HepG2 (cell line): Measurements from ENCODE around the gene HDLBP. TPM values are rescaled to one million over a fixed set of nuclear protein-coding genes. Genes with fewer than 3 reads are reported as not detected.

ENCODE experiments used
- ATAC-seq: fragments of 200-7000 bp; cut with Tn5 transposase; 3 replicates; pipeline ENCODE4 v1.9.1; 2020; ENCODE audit warnings: mild to moderate bottlenecking, moderate library complexity
- BruUV-seq: library from RNA; stranded (reverse); fragments of 400-500 nt; replicated peaks from 2 replicates; lab custom pipeline; 2021; lab: Mats Ljungman, UMichigan
- CTCF ChIA-PET: fragments of 300-600 bp; formaldehyde crosslinking; extraction: SDS; loops from one replicate; lab custom pipeline; 2021; ENCODE audit warnings: low total read pairs, inconsistent platforms, low intra/inter-chr PET ratio; lab: Yijun Ruan, JAX
- POLR2A ChIA-PET: fragments of 350-600 bp; sonication (Branson Sonifier 250); formaldehyde crosslinking; loops from one replicate; lab custom pipeline; 2020; ENCODE audit warnings: antibody characterized with exemption, inconsistent platforms; lab: Yijun Ruan, JAX
- DNase-seq: peaks from one replicate; pipeline ENCODE4 v3.0.0-alpha.2; 2015; ENCODE audit warnings: low spot score
- FAIRE-seq: peaks from 3 replicates; lab custom pipeline; 2011; peaks lifted over from hg19 to GRCh38; lab: Jason Lieb, UNC
- H2AFZ ChIP-seq: one replicate; pipeline ENCODE4 v1.6.1; 2011; ENCODE audit warnings: low read length, inconsistent platforms
- H3K27ac ChIP-seq: fragments of 300-600 bp; 3 replicates; pipeline ENCODE4 v1.8.0; 2011; ENCODE audit warnings: mixed run types, mild to moderate bottlenecking, mixed read lengths, low read length, inconsistent platforms; ENCODE audit not compliant: insufficient read depth; ENCODE audit errors: extremely low read length
- H3K27me3 ChIP-seq, 2 experiments: fragments of 200-600 bp in 1 of 2; 2 replicates in 1 of 2; 3 replicates in 1 of 2; pipeline versions ENCODE4 v1.6.0 to v1.8.0; 2011; ENCODE audit warnings: low read length in 2 of 2, mild to moderate bottlenecking in 2 of 2, moderate library complexity in 2 of 2, inconsistent platforms in 1 of 2; ENCODE audit not compliant: insufficient read depth in 2 of 2, control insufficient read depth in 1 of 2
- H3K36me3 ChIP-seq, 2 experiments: fragments of 200-600 bp in 1 of 2; replicated peaks in 1 of 2; 2 replicates in 1 of 2; 3 replicates in 1 of 2; pipeline versions ENCODE4 v1.5.1 to v1.8.0; 2011; ENCODE audit warnings: low read length in 2 of 2, inconsistent platforms in 1 of 2; ENCODE audit not compliant: insufficient read depth in 2 of 2, control insufficient read depth in 1 of 2
- H3K4me1 ChIP-seq: 2 replicates; pipeline ENCODE4 v1.5.1; 2012; ENCODE audit warnings: low read length, inconsistent platforms; ENCODE audit not compliant: insufficient read depth
- H3K4me2 ChIP-seq: 2 replicates; pipeline ENCODE4 v1.6.0; 2011; ENCODE audit warnings: low read depth, low read length, inconsistent platforms
- H3K4me3 ChIP-seq, 3 experiments: fragments of 200-600 bp in 1 of 3; sonication (generic), shearing (Covaris generic) in 1 of 3; replicated peaks in 1 of 3; 2 replicates each; pipeline ENCODE4 v1.5.1; 2011 to 2016; ENCODE audit warnings: low read length in 3 of 3, inconsistent platforms in 2 of 3, low read depth in 2 of 3, mild to moderate bottlenecking in 2 of 3, control low read depth in 1 of 3, mixed read lengths in 1 of 3; ENCODE audit not compliant: insufficient read depth in 1 of 3
- H3K79me2 ChIP-seq: one replicate; pipeline ENCODE4 v1.6.1; 2011; ENCODE audit warnings: low read length, inconsistent platforms; ENCODE audit not compliant: insufficient read depth
- H3K9ac ChIP-seq: 2 replicates; pipeline ENCODE4 v1.6.0; 2011; ENCODE audit warnings: mild to moderate bottlenecking, low read depth, low read length, inconsistent platforms; ENCODE audit not compliant: insufficient read depth
- H3K9me3 ChIP-seq: 2 replicates; pipeline ENCODE4 v1.5.1; 2012; ENCODE audit warnings: mild to moderate bottlenecking, low read length
- H4K20me1 ChIP-seq: 2 replicates; pipeline ENCODE4 v1.6.0; 2011; ENCODE audit warnings: inconsistent platforms, mild to moderate bottlenecking, low read length, moderate library complexity; ENCODE audit not compliant: insufficient read depth
- CREB1 ChIP-seq, 2 experiments: fragments of 450-650 bp in 1 of 2; IDR thresholded peaks; 2 replicates each; pipeline ENCODE4 v1.6.1; 2016 to 2017; ENCODE audit warnings: control low read depth in 1 of 2, mild to moderate bottlenecking in 1 of 2, missing compliant biosample characterization in 1 of 2, missing genetic modification characterization in 1 of 2
- FIP1L1 ChIP-seq: fragments of 200-400 bp; formaldehyde crosslinking; IDR thresholded peaks from 2 replicates; pipeline ENCODE4 v1.6.1; 2018; ENCODE audit warnings: low read depth, mild to moderate bottlenecking, low read length, moderate library complexity, borderline replicate concordance; ENCODE audit not compliant: insufficient read depth
- GFI1 ChIP-seq: sonication (generic); formaldehyde crosslinking; IDR thresholded peaks from 2 replicates; pipeline ENCODE4 v1.5.0; 2020; ENCODE audit warnings: missing genetic modification reagents, mild to moderate bottlenecking, borderline replicate concordance
- KLF15 ChIP-seq: sonication (generic); formaldehyde crosslinking; IDR thresholded peaks from 2 replicates; pipeline ENCODE4 v1.8.1; 2023; ENCODE audit warnings: borderline replicate concordance, mild to moderate bottlenecking, inconsistent platforms, missing genetic modification reagents, mixed read lengths
- MAFF ChIP-seq: IDR thresholded peaks from 2 replicates; pipeline ENCODE4 v1.6.1; 2011; ENCODE audit warnings: low read depth, low read length, improper control_type of control experiment
- MAFK ChIP-seq, 2 experiments: IDR thresholded peaks in 1 of 2; conservative IDR thresholded peaks in 1 of 2; 2 replicates each; pipeline ENCODE4 v1.6.1; 2011; ENCODE audit warnings: improper control_type of control experiment in 2 of 2, low read length in 2 of 2
- NONO ChIP-seq, 2 experiments: fragments of 450-650 bp in 1 of 2; sonication (generic) in 1 of 2; formaldehyde crosslinking in 1 of 2; IDR thresholded peaks in 1 of 2; conservative IDR thresholded peaks in 1 of 2; 2 replicates each; pipeline versions ENCODE4 v1.6.1 to v1.8.0; 2017 to 2022; ENCODE audit warnings: mild to moderate bottlenecking in 1 of 2, missing genetic modification reagents in 1 of 2, moderate library complexity in 1 of 2
- ZNF274 ChIP-seq: sonication (generic); formaldehyde crosslinking; IDR thresholded peaks from 2 replicates; pipeline ENCODE4 v1.5.1; 2020; ENCODE audit warnings: mild to moderate bottlenecking, missing genetic modification reagents
- ZNF296 ChIP-seq: sonication (generic); formaldehyde crosslinking; conservative IDR thresholded peaks from 2 replicates; pipeline ENCODE4 v1.5.0; 2020; ENCODE audit warnings: mild to moderate bottlenecking, missing genetic modification reagents
- ZNF329 ChIP-seq: sonication (generic); formaldehyde crosslinking; IDR thresholded peaks from 2 replicates; pipeline ENCODE4 v1.9.0; 2021; ENCODE audit warnings: low read depth, mild to moderate bottlenecking, missing genetic modification reagents
- ZNF703 ChIP-seq: sonication (generic); formaldehyde crosslinking; IDR thresholded peaks from 2 replicates; pipeline ENCODE4 v1.5.1; 2020; ENCODE audit warnings: missing genetic modification reagents, mild to moderate bottlenecking, moderate library complexity, borderline replicate concordance
- WGBS: methylation state at CpG from one replicate; pipeline ENCODE4 v1.1.6; 2017; ENCODE audit warnings: low lambda C conversion rate; 5-methylcytosine and 5-hydroxymethylcytosine counted together
- in situ Hi-C: cut with HindIII; loops from 2 replicates; pipeline ENCODE4 v1.10.0; 2017; ENCODE audit warnings: low pct_unique_long_range_greater_than_20kb; ENCODE audit not compliant: extremely low pct_ligation_motif_present
- intact Hi-C: fragments of 100-400 bp; cut with micrococcal nuclease; formaldehyde crosslinking; loops from one replicate; pipeline ENCODE4 v1.10.0; 2022; ENCODE audit not compliant: unreplicated experiment
- polyA plus RNA-seq, 8 experiments: library from polyadenylated mRNA; depleted of rRNA in 3 of 8; stranded (reverse) in 7 of 8; unstranded in 1 of 8; fragments of >200 nt; fragmentation: Illumina TruSeq in 4 of 8; extraction: Trizol in 4 of 8; gene quantifications; 2 replicates each; pipeline versions ENCODE4 v1.2.1 to v1.2.3, GENCODE V29; 2011 to 2016; ENCODE audit warnings: low read depth in 4 of 8, missing spikeins in 1 of 8, mixed read lengths in 1 of 8; ENCODE audit not compliant: insufficient read depth in 1 of 8
- total RNA-seq, 5 experiments: library from RNA; depleted of rRNA; stranded (reverse); fragments of >200 nt; fragmentation: Illumina TruSeq; extraction: Trizol; gene quantifications; 2 replicates each; pipeline ENCODE4 v1.2.3, GENCODE V29; 2016; ENCODE audit warnings: low read depth in 1 of 5
- TF ChIP-seq, protein P1 (sequence below): sonication (generic); formaldehyde crosslinking; IDR thresholded peaks from 2 replicates; pipeline ENCODE4 v1.5.0; 2020; ENCODE audit warnings: mild to moderate bottlenecking, missing genetic modification reagents
- TF ChIP-seq, protein P2 (sequence below): sonication (generic); formaldehyde crosslinking; IDR thresholded peaks from 2 replicates; pipeline ENCODE4 v1.8.1; 2022; ENCODE audit warnings: low read depth, mild to moderate bottlenecking, missing genetic modification reagents
- TF ChIP-seq, protein P3 (sequence below): sonication (generic); formaldehyde crosslinking; IDR thresholded peaks from 2 replicates; pipeline ENCODE4 v1.4.0; 2020; ENCODE audit warnings: missing genetic modification reagents

The HDLBP gene
- total and polyA plus RNA-seq, 2 of the 13 experiments (the other 11 are each of a cell fraction or from before 2014, with no cell fraction given), result 464 to 707 TPM

DNA sequence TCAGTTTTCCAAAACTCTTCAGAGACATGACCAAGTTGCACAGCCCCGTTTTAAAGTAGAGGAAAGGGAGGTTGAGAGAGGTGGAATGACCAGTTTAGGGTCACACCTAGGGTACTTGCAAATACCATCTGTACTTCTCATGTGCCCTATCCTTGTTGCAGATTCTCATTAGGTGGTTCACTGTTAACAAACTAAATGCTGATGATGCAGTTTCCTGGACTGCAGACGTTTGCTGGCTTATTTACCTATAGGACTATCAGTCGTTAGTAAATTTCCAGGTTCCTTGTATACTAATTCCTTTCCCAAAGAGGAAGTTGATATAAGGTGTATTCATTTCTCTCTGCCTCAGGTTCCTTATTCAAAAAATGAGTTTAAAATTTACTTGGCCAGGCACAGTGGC is 42.1 kb upstream of the HDLBP start:
- intact Hi-C loops, result loop anchor here (2.0 to 10.0 kb wide), 3 partner anchors 75 to 147 kb away; partner anchors contain the start of gene STK25
- Histone ChIP-seq H3K9me3 (no peaks in the 10 kb centered on the region), H2AFZ (no peak overlapping the region), H3K4me3 (peak overlapping the region; percentile 83 to 96 (median 94)), H4K20me1 (peaks cover 32% of the 10 kb centered on the region), H3K36me3 (peaks cover 2 to 21% of the 10 kb centered on the region in 2 experiments; a peak in 3 of 5 replicates), H3K27ac (no peak overlapping the region), H3K4me1 (peaks cover 81% of the 10 kb centered on the region), H3K79me2 (peaks cover 57% of the 10 kb centered on the region), H3K27me3 (no peaks in the 10 kb centered on the region; a peak in 1 of 5 replicates), H3K9ac (peak overlapping the region; percentile 89; the same call in 1 of the 2 replicates), H3K4me2 (peak overlapping the region; percentile 90)
- DNase-seq, result no peak
- WGBS, result 23% methylated on average over 3 of the region's 3 CpGs
- no peak for ATAC-seq
- POLR2A ChIA-PET, result interaction anchor here (1.7 kb wide), 1 partner anchor 43 kb away, joined by 9 read pairs; the partner anchor contains the start of gene HDLBP
- no peak for FAIRE-seq
- in situ Hi-C loops, result no loop called here
- no TSS peak for BruUV-seq
- CTCF ChIA-PET, result no interaction called here
- 0 out of 2 replicates have a peak, but pooled peaks have one; percentile 28 for TF ChIP-seq GFI1 (CRISPR knock-in tag)
- TF ChIP-seq, protein P1, sequence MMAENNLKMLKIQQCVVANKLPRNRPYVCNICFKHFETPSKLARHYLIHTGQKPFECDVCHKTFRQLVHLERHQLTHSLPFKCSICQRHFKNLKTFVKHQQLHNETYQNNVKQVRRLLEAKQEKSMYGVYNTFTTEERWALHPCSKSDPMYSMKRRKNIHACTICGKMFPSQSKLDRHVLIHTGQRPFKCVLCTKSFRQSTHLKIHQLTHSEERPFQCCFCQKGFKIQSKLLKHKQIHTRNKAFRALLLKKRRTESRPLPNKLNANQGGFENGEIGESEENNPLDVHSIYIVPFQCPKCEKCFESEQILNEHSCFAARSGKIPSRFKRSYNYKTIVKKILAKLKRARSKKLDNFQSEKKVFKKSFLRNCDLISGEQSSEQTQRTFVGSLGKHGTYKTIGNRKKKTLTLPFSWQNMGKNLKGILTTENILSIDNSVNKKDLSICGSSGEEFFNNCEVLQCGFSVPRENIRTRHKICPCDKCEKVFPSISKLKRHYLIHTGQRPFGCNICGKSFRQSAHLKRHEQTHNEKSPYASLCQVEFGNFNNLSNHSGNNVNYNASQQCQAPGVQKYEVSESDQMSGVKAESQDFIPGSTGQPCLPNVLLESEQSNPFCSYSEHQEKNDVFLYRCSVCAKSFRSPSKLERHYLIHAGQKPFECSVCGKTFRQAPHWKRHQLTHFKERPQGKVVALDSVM (CRISPR knock-in tag), result 0 out of 2 replicates have a peak, but pooled peaks have one; percentile 8
- no peak for TF ChIP-seq KLF15
- TF ChIP-seq ZNF703, result no peak
- peak; percentile 99 for TF ChIP-seq MAFF
- TF ChIP-seq FIP1L1, result no peak
- no peak for TF ChIP-seq CREB1 (IDR thresholded peaks at IDR 0.05)
- TF ChIP-seq CREB1 (CRISPR knock-in tag; IDR thresholded peaks at IDR 0.05), result peak; percentile 37; the same call in 1 of the 2 replicates
- TF ChIP-seq ZNF296 (CRISPR knock-in tag), result no peak
- no peak for TF ChIP-seq ZNF274 (CRISPR knock-in tag)
- no peak for TF ChIP-seq NONO (IDR thresholded peaks at IDR 0.05)
- no peak for TF ChIP-seq NONO (CRISPR knock-in tag; conservative IDR thresholded peaks at IDR 0.05)
- TF ChIP-seq, protein P2, sequence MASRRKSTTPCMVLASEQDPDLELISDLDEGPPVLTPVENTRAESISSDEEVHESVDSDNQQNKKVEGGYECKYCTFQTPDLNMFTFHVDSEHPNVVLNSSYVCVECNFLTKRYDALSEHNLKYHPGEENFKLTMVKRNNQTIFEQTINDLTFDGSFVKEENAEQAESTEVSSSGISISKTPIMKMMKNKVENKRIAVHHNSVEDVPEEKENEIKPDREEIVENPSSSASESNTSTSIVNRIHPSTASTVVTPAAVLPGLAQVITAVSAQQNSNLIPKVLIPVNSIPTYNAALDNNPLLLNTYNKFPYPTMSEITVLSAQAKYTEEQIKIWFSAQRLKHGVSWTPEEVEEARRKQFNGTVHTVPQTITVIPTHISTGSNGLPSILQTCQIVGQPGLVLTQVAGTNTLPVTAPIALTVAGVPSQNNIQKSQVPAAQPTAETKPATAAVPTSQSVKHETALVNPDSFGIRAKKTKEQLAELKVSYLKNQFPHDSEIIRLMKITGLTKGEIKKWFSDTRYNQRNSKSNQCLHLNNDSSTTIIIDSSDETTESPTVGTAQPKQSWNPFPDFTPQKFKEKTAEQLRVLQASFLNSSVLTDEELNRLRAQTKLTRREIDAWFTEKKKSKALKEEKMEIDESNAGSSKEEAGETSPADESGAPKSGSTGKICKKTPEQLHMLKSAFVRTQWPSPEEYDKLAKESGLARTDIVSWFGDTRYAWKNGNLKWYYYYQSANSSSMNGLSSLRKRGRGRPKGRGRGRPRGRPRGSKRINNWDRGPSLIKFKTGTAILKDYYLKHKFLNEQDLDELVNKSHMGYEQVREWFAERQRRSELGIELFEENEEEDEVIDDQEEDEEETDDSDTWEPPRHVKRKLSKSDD (CRISPR knock-in tag), result no peak
- peak; percentile 100 for TF ChIP-seq MAFK (conservative IDR thresholded peaks at IDR 0.05 in 1 of 2, IDR thresholded peaks at IDR 0.05 in 1 of 2; ENCODE audit: low read length in 2 of 2)
- TF ChIP-seq, protein P3, sequence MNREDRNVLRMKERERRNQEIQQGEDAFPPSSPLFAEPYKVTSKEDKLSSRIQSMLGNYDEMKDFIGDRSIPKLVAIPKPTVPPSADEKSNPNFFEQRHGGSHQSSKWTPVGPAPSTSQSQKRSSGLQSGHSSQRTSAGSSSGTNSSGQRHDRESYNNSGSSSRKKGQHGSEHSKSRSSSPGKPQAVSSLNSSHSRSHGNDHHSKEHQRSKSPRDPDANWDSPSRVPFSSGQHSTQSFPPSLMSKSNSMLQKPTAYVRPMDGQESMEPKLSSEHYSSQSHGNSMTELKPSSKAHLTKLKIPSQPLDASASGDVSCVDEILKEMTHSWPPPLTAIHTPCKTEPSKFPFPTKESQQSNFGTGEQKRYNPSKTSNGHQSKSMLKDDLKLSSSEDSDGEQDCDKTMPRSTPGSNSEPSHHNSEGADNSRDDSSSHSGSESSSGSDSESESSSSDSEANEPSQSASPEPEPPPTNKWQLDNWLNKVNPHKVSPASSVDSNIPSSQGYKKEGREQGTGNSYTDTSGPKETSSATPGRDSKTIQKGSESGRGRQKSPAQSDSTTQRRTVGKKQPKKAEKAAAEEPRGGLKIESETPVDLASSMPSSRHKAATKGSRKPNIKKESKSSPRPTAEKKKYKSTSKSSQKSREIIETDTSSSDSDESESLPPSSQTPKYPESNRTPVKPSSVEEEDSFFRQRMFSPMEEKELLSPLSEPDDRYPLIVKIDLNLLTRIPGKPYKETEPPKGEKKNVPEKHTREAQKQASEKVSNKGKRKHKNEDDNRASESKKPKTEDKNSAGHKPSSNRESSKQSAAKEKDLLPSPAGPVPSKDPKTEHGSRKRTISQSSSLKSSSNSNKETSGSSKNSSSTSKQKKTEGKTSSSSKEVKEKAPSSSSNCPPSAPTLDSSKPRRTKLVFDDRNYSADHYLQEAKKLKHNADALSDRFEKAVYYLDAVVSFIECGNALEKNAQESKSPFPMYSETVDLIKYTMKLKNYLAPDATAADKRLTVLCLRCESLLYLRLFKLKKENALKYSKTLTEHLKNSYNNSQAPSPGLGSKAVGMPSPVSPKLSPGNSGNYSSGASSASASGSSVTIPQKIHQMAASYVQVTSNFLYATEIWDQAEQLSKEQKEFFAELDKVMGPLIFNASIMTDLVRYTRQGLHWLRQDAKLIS, result no peak
- TF ChIP-seq ZNF329 (CRISPR knock-in tag), result no peak
